HEK293 (cell line): ENCODE results near the gene SLC8A1.

Experiments
- CTCF ChIA-PET: fragments of 350-600 bp; formaldehyde crosslinking; extraction: SDS; loops from one replicate; lab custom pipeline; 2021; ENCODE audit warnings: antibody characterized with exemption; lab: Yijun Ruan, JAX
- POLR2A ChIA-PET: fragments of 300-600 bp; formaldehyde crosslinking; extraction: SDS; loops from one replicate; lab custom pipeline; 2020; ENCODE audit warnings: antibody characterized with exemption, inconsistent platforms; lab: Yijun Ruan, JAX
- H3K27ac ChIP-seq: fragments of 200-500 bp; sonication (Bioruptor generic); 2 replicates; pipeline ENCODE4 v1.5.1; 2014; ENCODE audit warnings: low read depth, low read length, control low read depth, inconsistent platforms; ENCODE audit errors: extremely low read depth
- H3K36me3 ChIP-seq, 2 experiments: fragments of 200-500 bp in 1 of 2; sonication (Bioruptor generic) in 1 of 2; 1 replicate in 1 of 2; 2 replicates in 1 of 2; pipeline ENCODE4 v1.5.1; 2014 to 2017; ENCODE audit warnings: inconsistent platforms in 2 of 2, low read length in 2 of 2; ENCODE audit not compliant: control insufficient read depth in 2 of 2, insufficient read depth in 1 of 2
- H3K4me1 ChIP-seq: fragments of 200-500 bp; sonication (Bioruptor generic); 2 replicates; pipeline ENCODE4 v1.5.1; 2014; ENCODE audit warnings: mild to moderate bottlenecking, low read length, inconsistent platforms; ENCODE audit not compliant: control insufficient read depth, insufficient read depth
- H3K4me3 ChIP-seq: 2 replicates; pipeline ENCODE4 v1.5.1; 2011; ENCODE audit warnings: low read depth, mild to moderate bottlenecking, control low read depth, low read length, moderate library complexity
- H3K9me3 ChIP-seq: fragments of 200-500 bp; sonication (Bioruptor generic); 2 replicates; pipeline ENCODE4 v1.5.1; 2014; ENCODE audit warnings: low read depth, low read length, inconsistent platforms; ENCODE audit not compliant: control insufficient read depth, insufficient read depth
- KLF8 ChIP-seq: fragments of 450-650 bp; formaldehyde crosslinking; IDR thresholded peaks from 2 replicates; pipeline ENCODE4 v1.5.1; 2016; ENCODE audit warnings: missing biosample characterization, missing genetic modification characterization
- KLF9 ChIP-seq: fragments of 450-650 bp; formaldehyde crosslinking; IDR thresholded peaks from 2 replicates; pipeline ENCODE4 v1.5.1; 2016; ENCODE audit warnings: missing biosample characterization, missing genetic modification characterization, low read depth
- MZF1 ChIP-seq: fragments of 450-650 bp; formaldehyde crosslinking; IDR thresholded peaks from 2 replicates; pipeline ENCODE4 v1.5.1; 2017; ENCODE audit warnings: missing biosample characterization, missing genetic modification characterization, borderline replicate concordance
- PATZ1 ChIP-seq: fragments of 450-650 bp; formaldehyde crosslinking; IDR thresholded peaks from 2 replicates; pipeline ENCODE4 v1.5.1; 2016; ENCODE audit warnings: missing biosample characterization, missing genetic modification characterization
- REST ChIP-seq: fragments of 450-650 bp; formaldehyde crosslinking; IDR thresholded peaks from 2 replicates; pipeline ENCODE4 v1.5.1; 2016; ENCODE audit warnings: missing biosample characterization, missing genetic modification characterization
- TCF7L2 ChIP-seq: IDR thresholded peaks from 2 replicates; pipeline ENCODE4 v1.6.1; 2011; ENCODE audit warnings: low read depth, mild to moderate bottlenecking, inconsistent platforms, low read length, moderate library complexity, borderline replicate concordance
- ZBTB48 ChIP-seq: fragments of 450-650 bp; formaldehyde crosslinking; IDR thresholded peaks from 2 replicates; pipeline ENCODE4 v1.5.1; 2016; ENCODE audit warnings: missing biosample characterization, missing genetic modification characterization
- ZEB2 ChIP-seq: fragments of 450-650 bp; formaldehyde crosslinking; IDR thresholded peaks from 2 replicates; pipeline ENCODE4 v1.5.1; 2016; ENCODE audit warnings: missing biosample characterization, missing genetic modification characterization
- ZNF23 ChIP-seq: fragments of 450-650 bp; formaldehyde crosslinking; IDR thresholded peaks from 2 replicates; pipeline ENCODE4 v1.5.1; 2016; ENCODE audit warnings: missing biosample characterization, missing genetic modification characterization, borderline replicate concordance
- ZNF274 ChIP-seq, 2 experiments: fragments of 200-500 bp in 1 of 2; fragments of 450-650 bp in 1 of 2; sonication (Bioruptor generic) in 1 of 2; formaldehyde crosslinking in 1 of 2; IDR thresholded peaks; 2 replicates each; pipeline versions ENCODE4 v1.5.1 to v1.6.1; 2014 to 2016; ENCODE audit warnings: borderline replicate concordance in 1 of 2, inconsistent platforms in 1 of 2, low read length in 1 of 2, missing biosample characterization in 1 of 2, missing genetic modification characterization in 1 of 2
- ZNF280D ChIP-seq: fragments of 450-650 bp; formaldehyde crosslinking; IDR thresholded peaks from 2 replicates; pipeline ENCODE4 v1.5.1; 2016; ENCODE audit warnings: missing biosample characterization, missing genetic modification characterization
- ZNF341 ChIP-seq: fragments of 450-650 bp; formaldehyde crosslinking; IDR thresholded peaks from 2 replicates; pipeline ENCODE4; 2016; ENCODE audit warnings: low read depth, missing biosample characterization, missing genetic modification characterization
- ZNF354C ChIP-seq: fragments of 450-650 bp; formaldehyde crosslinking; IDR thresholded peaks from 2 replicates; pipeline ENCODE4 v1.5.1; 2016; ENCODE audit warnings: missing biosample characterization, missing genetic modification characterization, low read depth, borderline replicate concordance
- ZNF404 ChIP-seq: fragments of 450-650 bp; formaldehyde crosslinking; IDR thresholded peaks from 2 replicates; pipeline ENCODE4 v1.5.1; 2017; ENCODE audit warnings: missing biosample characterization, missing genetic modification characterization
- ZNF692 ChIP-seq: fragments of 450-650 bp; formaldehyde crosslinking; IDR thresholded peaks from 2 replicates; pipeline ENCODE4 v1.5.1; 2016; ENCODE audit warnings: missing biosample characterization, missing genetic modification characterization
- TF ChIP-seq, protein P1 (sequence below): fragments of 450-650 bp; formaldehyde crosslinking; IDR thresholded peaks from 2 replicates; pipeline ENCODE4 v1.5.1; 2016; ENCODE audit warnings: missing biosample characterization, missing genetic modification characterization
- TF ChIP-seq, protein P2 (sequence below): fragments of 450-650 bp; formaldehyde crosslinking; IDR thresholded peaks from 2 replicates; pipeline ENCODE4 v1.5.1; 2017; ENCODE audit warnings: missing biosample characterization, missing genetic modification characterization
- TF ChIP-seq, protein P3 (sequence below): fragments of 450-650 bp; formaldehyde crosslinking; IDR thresholded peaks from 2 replicates; pipeline ENCODE4 v1.5.1; 2016; ENCODE audit warnings: missing biosample characterization, missing genetic modification characterization

The SLC8A1 gene

GRCh38 chr2:40279482-40279881, 172.4 kb downstream of the SLC8A1 start:
- TF ChIP-seq ZNF354C (tag by site-specific recombination) (no peak), TCF7L2 (no peak), ZEB2 (tag by site-specific recombination) (no peak), PATZ1 (tag by site-specific recombination) (no peak)
- TF ChIP-seq, protein P1, sequence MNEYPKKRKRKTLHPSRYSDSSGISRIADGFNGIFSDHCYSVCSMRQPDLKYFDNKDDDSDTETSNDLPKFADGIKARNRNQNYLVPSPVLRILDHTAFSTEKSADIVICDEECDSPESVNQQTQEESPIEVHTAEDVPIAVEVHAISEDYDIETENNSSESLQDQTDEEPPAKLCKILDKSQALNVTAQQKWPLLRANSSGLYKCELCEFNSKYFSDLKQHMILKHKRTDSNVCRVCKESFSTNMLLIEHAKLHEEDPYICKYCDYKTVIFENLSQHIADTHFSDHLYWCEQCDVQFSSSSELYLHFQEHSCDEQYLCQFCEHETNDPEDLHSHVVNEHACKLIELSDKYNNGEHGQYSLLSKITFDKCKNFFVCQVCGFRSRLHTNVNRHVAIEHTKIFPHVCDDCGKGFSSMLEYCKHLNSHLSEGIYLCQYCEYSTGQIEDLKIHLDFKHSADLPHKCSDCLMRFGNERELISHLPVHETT (tag by site-specific recombination), result no peak
- CTCF ChIA-PET, result no interaction called here
- Histone ChIP-seq H3K4me1 (no peaks in the 10 kb centered on the region), H3K36me3 (no peaks in the 10 kb centered on the region), H3K4me3 (no peak overlapping the region), H3K27ac (no peak overlapping the region), H3K9me3 (no peaks in the 10 kb centered on the region)
- POLR2A ChIA-PET, result no interaction called here

DNA sequence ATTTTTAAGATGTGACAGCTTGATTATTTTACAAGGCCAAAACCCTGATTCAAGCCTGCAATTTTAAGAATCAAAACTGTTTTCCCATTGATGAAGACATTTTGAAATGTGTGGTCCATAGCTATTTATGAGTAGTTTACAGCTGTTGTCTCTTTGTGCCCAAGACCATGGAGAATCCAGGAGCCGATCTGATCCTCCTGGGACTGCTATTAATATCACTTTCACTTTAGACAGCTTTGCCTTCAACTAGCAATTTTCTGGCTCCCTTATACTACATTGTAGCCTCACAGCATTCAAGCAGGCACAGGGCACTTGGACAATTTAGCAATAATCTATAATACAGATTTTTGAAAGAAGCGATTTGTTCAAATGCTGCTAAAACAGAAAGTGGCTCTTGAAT, 172.9 kb downstream of the SLC8A1 start:
- no peaks in the 10 kb centered on the region for H3K4me1 ChIP-seq

More for the DNA sequence above, 172.9 kb downstream of the SLC8A1 start:
- Histone ChIP-seq H3K36me3 (no peaks in the 10 kb centered on the region), H3K27ac (no peak overlapping the region), H3K9me3 (no peaks in the 10 kb centered on the region), H3K4me3 (no peak overlapping the region)
- CTCF ChIA-PET, result no interaction called here
- POLR2A ChIA-PET, result no interaction called here
- no peak for TF ChIP-seq REST
- TF ChIP-seq MZF1 (tag by site-specific recombination), result no peak
- TF ChIP-seq ZNF280D, result no peak
- TF ChIP-seq, protein P2, sequence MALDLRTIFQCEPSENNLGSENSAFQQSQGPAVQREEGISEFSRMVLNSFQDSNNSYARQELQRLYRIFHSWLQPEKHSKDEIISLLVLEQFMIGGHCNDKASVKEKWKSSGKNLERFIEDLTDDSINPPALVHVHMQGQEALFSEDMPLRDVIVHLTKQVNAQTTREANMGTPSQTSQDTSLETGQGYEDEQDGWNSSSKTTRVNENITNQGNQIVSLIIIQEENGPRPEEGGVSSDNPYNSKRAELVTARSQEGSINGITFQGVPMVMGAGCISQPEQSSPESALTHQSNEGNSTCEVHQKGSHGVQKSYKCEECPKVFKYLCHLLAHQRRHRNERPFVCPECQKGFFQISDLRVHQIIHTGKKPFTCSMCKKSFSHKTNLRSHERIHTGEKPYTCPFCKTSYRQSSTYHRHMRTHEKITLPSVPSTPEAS (tag by site-specific recombination), result no peak
- TF ChIP-seq ZNF692 (tag by site-specific recombination), result no peak
- no peak for TF ChIP-seq ZBTB48 (tag by site-specific recombination)
- no peak for TF ChIP-seq ZNF404 (tag by site-specific recombination)
- TF ChIP-seq ZNF274 (IDR thresholded peaks at IDR 0.05; ENCODE audit: low read length), result no peak
- no peak for TF ChIP-seq ZNF274 (tag by site-specific recombination; IDR thresholded peaks at IDR 0.05; ENCODE audit: borderline replicate concordance)
- TF ChIP-seq, protein P3, sequence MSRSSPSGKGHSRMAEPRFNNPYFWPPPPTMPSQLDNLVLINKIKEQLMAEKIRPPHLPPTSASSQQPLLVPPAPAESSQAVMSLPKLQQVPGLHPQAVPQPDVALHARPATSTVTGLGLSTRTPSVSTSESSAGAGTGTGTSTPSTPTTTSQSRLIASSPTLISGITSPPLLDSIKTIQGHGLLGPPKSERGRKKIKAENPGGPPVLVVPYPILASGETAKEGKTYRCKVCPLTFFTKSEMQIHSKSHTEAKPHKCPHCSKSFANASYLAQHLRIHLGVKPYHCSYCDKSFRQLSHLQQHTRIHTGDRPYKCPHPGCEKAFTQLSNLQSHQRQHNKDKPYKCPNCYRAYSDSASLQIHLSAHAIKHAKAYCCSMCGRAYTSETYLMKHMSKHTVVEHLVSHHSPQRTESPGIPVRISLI (tag by site-specific recombination), result no peak
- TF ChIP-seq KLF8 (tag by site-specific recombination), result no peak
- TF ChIP-seq ZNF23, result no peak
- no peak for TF ChIP-seq ZNF341 (tag by site-specific recombination)
- TF ChIP-seq KLF9 (tag by site-specific recombination), result no peak
